Neutrophil (primary cell): Measurements from ENCODE around the gene VTI1B.
"Not testable (repeated sequence)": the region's sequence is repeated elsewhere in the genome, so short reads cannot be mapped to it uniquely, and the experiment has no call there.

Experiments
- H3K27ac ChIP-seq: fragments of 200-600 bp; sonication (generic); 2 replicates; pipeline ENCODE4 v1.5.1; 2016; ENCODE audit warnings: mild to moderate bottlenecking, moderate library complexity
- H3K27me3 ChIP-seq: fragments of 200-600 bp; sonication (generic); 2 replicates; pipeline ENCODE4 v1.6.0; 2016; ENCODE audit warnings: mild to moderate bottlenecking
- H3K36me3 ChIP-seq: fragments of 200-600 bp; sonication (generic); 2 replicates; pipeline ENCODE4 v1.5.1; 2017
- H3K4me1 ChIP-seq, 2 experiments: fragments of 200-600 bp in 1 of 2; sonication (generic) in 1 of 2; 1 replicate in 1 of 2; 2 replicates in 1 of 2; pipeline versions ENCODE4 v1.5.1 to v1.6.1; 2013 to 2016; ENCODE audit warnings: low read depth in 1 of 2, low read length in 1 of 2, mild to moderate bottlenecking in 1 of 2, moderate library complexity in 1 of 2; ENCODE audit not compliant: control insufficient read depth in 1 of 2, insufficient read depth in 1 of 2
- H3K4me3 ChIP-seq, 2 experiments: fragments of 200-600 bp in 1 of 2; sonication (generic) in 1 of 2; 1 replicate in 1 of 2; 2 replicates in 1 of 2; pipeline ENCODE4 v1.5.1; 2013 to 2016; ENCODE audit warnings: low read depth in 1 of 2, low read length in 1 of 2, mild to moderate bottlenecking in 1 of 2, moderate library complexity in 1 of 2
- H3K9me3 ChIP-seq: fragments of 200-600 bp; sonication (generic); 2 replicates; pipeline ENCODE4 v1.5.1; 2016
- TF ChIP-seq, protein P1 (sequence below): fragments of 200-600 bp; sonication (generic); IDR thresholded peaks from 2 replicates; pipeline ENCODE4 v1.5.1; 2016; ENCODE audit warnings: antibody characterized with exemption

Gene VTI1B

DNA sequence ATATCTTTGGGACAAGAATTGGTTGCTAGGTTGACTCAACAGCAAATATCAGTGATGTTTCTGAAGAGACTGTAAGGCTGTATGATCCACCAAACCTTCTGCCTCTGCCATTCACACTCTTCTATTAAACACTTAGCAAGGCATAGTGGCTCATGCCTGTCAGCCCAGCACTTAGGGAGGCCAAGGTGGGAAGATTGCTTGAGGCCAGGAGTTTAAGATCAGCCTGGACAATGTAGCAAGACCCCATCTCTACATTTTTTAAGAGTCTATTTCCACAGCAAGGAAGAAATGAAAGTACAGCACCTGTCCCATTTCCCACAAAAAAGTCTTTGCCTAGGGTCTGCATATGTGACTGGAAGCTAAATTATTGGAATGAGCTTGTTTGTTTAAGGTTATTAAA lies 46.9 kb downstream of the VTI1B start:
- H3K9me3 ChIP-seq: no peaks in the 10 kb centered on the region
- no peak overlapping the region for H3K4me3 ChIP-seq

DNA sequence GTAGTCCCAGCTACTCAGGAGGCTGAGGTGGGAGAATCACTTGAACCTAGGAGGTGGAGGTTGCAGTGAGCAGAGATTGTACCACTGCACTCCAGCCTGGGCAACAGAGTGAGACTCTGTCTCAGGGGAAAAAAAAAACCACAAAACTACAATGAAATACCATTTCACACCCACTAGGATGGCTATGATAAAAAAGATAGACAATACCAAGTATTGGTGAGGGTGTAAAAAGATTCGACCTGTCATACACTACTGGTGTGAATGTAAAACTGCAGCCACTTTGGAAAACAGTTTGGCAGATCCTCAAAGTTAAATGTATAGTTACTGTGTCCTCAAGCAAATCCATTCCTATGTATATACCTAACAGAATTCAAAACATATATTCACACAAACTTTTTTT lies 48.3 kb downstream of the VTI1B start:
- not testable (repeated sequence) for H3K9me3 ChIP-seq, H3K27ac ChIP-seq, H3K36me3 ChIP-seq, H3K4me3 ChIP-seq, H3K4me1 ChIP-seq
- H3K27me3 ChIP-seq: peaks cover 27% of the 10 kb centered on the region

More for the DNA sequence above, 46.9 kb downstream of the VTI1B start:
- no peak overlapping the region for H3K27ac ChIP-seq
- TF ChIP-seq, protein P1, sequence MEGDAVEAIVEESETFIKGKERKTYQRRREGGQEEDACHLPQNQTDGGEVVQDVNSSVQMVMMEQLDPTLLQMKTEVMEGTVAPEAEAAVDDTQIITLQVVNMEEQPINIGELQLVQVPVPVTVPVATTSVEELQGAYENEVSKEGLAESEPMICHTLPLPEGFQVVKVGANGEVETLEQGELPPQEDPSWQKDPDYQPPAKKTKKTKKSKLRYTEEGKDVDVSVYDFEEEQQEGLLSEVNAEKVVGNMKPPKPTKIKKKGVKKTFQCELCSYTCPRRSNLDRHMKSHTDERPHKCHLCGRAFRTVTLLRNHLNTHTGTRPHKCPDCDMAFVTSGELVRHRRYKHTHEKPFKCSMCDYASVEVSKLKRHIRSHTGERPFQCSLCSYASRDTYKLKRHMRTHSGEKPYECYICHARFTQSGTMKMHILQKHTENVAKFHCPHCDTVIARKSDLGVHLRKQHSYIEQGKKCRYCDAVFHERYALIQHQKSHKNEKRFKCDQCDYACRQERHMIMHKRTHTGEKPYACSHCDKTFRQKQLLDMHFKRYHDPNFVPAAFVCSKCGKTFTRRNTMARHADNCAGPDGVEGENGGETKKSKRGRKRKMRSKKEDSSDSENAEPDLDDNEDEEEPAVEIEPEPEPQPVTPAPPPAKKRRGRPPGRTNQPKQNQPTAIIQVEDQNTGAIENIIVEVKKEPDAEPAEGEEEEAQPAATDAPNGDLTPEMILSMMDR: no peak
- no peaks in the 10 kb centered on the region for H3K36me3 ChIP-seq
- peaks cover 13% of the 10 kb centered on the region for H3K27me3 ChIP-seq
- H3K4me1 ChIP-seq: no peaks in the 10 kb centered on the region

DNA sequence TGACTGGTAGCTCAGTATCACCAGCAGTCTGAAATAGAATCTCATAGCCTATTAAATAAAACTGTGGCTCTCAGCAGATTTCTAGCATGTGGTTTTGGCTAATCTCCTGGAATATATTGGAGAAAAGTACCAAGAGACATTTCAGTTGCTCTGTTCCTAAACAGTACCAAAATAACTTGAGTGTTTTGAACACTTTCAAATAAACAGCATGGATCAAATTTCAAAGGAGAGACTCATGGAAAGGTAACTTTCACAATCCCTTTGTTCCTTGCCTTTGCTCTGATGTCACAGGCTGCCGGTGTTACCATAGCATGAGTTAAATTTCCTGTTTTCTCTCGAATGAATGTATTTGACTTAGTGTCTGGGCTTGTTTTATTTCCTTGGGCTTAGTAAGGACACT lies 51.3 kb downstream of the VTI1B start:
- Histone ChIP-seq H3K9me3 (no peaks in the 10 kb centered on the region), H3K4me1 (peaks cover 8 to 10% of the 10 kb centered on the region in 2 experiments), H3K27me3 (peaks cover 37% of the 10 kb centered on the region), H3K4me3 (no peak overlapping the region), H3K36me3 (no peaks in the 10 kb centered on the region), H3K27ac (no peak overlapping the region)
- TF ChIP-seq, protein P1: no peak

DNA sequence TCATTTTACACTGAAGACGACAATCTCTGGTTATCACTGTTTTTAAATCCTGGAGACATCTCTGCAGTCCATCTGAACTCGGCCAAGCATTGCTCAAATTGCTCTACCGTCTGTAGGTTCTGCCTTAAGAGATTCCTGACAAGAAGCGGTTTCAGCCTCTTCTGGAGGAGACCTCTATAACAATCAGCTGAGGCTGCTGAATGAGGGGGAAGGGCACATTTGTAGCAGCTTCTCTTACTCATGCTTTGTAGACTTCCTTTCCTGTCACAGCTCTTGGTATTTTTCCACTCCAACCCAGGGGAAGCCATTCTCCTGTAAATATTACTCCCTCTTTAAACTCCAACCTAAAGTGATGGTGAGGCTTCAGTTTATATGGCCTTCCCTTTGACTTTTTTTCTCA lies 51.8 kb downstream of the VTI1B start:
- Histone ChIP-seq H3K9me3 (no peaks in the 10 kb centered on the region), H3K36me3 (no peaks in the 10 kb centered on the region), H3K27me3 (peaks cover 37% of the 10 kb centered on the region), H3K4me1 (peaks cover 8 to 10% of the 10 kb centered on the region in 2 experiments), H3K27ac (no peak overlapping the region), H3K4me3 (no peak overlapping the region)
- TF ChIP-seq, protein P1: no peak

DNA sequence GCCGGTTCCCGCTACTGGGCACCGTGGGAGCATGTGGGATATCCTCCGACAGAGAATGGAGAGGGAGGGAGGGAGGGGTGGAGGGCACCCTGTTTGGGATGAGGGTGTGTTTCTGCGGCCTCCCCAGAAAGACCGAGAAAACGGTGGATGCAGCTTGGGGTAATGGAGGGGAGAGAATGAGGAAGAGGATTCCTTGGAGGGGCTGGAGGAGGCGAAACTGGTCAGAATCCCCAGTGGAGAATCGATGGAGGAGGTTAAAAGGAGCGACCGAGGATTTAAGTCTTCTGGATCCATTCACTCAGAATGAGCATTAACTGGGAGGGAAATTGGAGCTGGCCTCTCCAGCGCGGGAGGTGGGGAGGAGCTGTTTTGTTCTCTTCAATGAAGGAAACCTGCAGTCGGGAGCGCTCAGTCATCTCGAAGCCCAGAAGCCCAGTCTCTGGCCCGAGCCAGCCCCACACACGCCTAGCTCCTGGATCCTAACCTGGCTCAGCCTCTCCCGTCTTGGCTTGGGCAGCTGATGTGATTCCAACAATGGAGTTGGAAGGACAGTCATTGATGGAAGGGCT lies 54.1 kb downstream of the VTI1B start:
- peaks cover 8 to 10% of the 10 kb centered on the region in 2 experiments for H3K4me1 ChIP-seq
- H3K27ac ChIP-seq: peak overlapping the region; percentile 64
- H3K9me3 ChIP-seq: no peaks in the 10 kb centered on the region
- peak overlapping the region; percentile 68 to 69 for H3K4me3 ChIP-seq
- TF ChIP-seq, protein P1: no peak
- no peaks in the 10 kb centered on the region for H3K36me3 ChIP-seq
- H3K27me3 ChIP-seq: peaks cover 37% of the 10 kb centered on the region

DNA sequence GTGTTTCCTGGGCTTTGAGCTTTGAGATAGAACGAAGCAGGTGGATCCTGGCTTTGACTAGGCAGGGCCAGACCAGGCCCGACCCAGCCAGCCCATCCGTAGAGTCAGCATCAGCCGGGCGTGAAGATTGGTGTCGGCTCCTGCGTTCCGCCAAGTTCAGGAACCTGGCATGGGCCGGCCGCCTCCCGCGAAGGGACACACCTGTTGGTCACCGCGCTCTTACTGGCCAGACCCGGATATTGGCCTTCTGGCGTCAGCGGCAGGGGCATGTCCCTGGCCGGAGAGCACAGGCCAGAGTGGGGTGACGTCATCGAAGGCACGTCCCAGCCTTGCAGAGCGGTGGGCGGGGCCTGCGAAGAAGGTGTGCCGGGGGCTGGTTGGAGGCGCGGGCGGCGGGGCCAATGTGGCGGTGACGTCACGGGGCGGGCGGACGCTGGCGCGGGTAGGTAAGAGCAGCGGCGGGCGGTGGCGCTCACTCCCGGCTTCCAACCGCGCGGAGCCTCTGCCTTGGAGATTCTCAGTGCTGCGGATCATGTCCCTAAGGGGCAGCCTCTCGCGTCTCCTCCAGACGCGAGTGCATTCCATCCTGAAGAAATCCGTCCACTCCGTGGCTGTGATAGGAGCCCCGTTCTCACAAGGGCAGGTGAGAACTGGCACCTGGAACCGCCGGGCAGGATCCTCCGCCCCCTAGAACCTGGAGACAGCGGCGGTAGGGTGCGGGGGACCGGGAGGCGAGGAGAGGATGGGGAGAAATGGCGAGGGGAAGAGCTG lies 54.8 kb downstream of the VTI1B start, which contains the start of gene ARG2:
TSS of gene ARG2 (plus strand) at position 475 of the 771 bp plus-strand sequence. CDS start at position 533, 58 bp downstream.
- Histone ChIP-seq H3K27me3 (peaks cover 37% of the 10 kb centered on the region), H3K9me3 (no peaks in the 10 kb centered on the region), H3K4me3 (peak within 1 kb of the TSS; percentile 68 to 69), H3K4me1 (peaks cover 8 to 10% of the 10 kb centered on the region in 2 experiments), H3K36me3 (no peaks in the 10 kb centered on the region), H3K27ac (peak within 1 kb of the TSS; percentile 64)
- TF ChIP-seq, protein P1: peak; percentile 67
